Measurements from ENCODE around the gene MAN2B1.

DNA sequence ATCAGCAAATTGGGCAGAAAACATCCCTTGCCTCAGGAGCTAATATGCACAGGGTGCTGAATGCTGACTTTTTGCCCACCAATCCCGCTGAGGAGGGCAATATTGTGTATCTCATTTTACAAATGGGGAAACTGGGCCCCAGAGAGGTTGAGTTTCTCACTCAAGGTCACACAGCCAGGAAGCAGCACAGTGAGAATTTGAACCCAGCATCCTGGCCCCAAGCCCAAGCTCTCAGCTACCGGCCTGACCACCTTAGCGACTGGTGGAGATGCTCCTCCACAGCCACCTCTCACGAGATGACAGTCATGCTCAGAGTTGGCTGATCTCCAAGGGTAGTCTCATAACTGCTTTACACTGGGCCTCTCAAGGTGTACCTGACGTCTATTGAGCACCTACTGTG lies 26.4 kb upstream of the MAN2B1 start:
- no peak for TF ChIP-seq EZH2 (IDR thresholded peaks at IDR 0.05; ENCODE audit: low read depth, low read length, severe bottlenecking)
- TF ChIP-seq, protein P1, sequence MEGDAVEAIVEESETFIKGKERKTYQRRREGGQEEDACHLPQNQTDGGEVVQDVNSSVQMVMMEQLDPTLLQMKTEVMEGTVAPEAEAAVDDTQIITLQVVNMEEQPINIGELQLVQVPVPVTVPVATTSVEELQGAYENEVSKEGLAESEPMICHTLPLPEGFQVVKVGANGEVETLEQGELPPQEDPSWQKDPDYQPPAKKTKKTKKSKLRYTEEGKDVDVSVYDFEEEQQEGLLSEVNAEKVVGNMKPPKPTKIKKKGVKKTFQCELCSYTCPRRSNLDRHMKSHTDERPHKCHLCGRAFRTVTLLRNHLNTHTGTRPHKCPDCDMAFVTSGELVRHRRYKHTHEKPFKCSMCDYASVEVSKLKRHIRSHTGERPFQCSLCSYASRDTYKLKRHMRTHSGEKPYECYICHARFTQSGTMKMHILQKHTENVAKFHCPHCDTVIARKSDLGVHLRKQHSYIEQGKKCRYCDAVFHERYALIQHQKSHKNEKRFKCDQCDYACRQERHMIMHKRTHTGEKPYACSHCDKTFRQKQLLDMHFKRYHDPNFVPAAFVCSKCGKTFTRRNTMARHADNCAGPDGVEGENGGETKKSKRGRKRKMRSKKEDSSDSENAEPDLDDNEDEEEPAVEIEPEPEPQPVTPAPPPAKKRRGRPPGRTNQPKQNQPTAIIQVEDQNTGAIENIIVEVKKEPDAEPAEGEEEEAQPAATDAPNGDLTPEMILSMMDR (IDR thresholded peaks at IDR 0.05; ENCODE audit: control extremely low read depth in 1 of 3, insufficient read depth in 1 of 3, low read depth in 1 of 3, low read length in 3 of 3): no peak
- TF ChIP-seq YY1 (IDR thresholded peaks at IDR 0.05; ENCODE audit: low read depth, low read length): no peak
